ENCODE results near the gene DPF3. TPM values are rescaled to one million over a fixed set of nuclear protein-coding genes. Genes with fewer than 3 reads are reported as not detected.
A peak's percentile ranks its signal among the peaks of the same experiment; 100 is the strongest.

Gene DPF3
- total and polyA plus RNA-seq, 12 donors, result 0.91 to 6.0 (median 2.9) TPM

GRCh38 chr14:72743626-72744025 is 150.3 kb downstream of the DPF3 start:
- H3K27me3 ChIP-seq, result no peaks in the 10 kb centered on the region
- peaks cover 0 to 7% of the 10 kb centered on the region in 2 donors for H3K4me1 ChIP-seq (replicated peaks in 1 of 2)
- H3K4me3 ChIP-seq, result no peak overlapping the region
- no peaks in the 10 kb centered on the region for H3K36me3 ChIP-seq (replicated peaks in 1 of 2)
- peak in 1 of 7 donors; percentile 42 for DNase-seq
- 63 to 85% (median 68%) methylated on average over 2 of the region's 2 CpGs for WGBS, 4 donors
- no peak for TF ChIP-seq POLR2A (IDR thresholded peaks at IDR 0.05)
- TF ChIP-seq, protein P1, sequence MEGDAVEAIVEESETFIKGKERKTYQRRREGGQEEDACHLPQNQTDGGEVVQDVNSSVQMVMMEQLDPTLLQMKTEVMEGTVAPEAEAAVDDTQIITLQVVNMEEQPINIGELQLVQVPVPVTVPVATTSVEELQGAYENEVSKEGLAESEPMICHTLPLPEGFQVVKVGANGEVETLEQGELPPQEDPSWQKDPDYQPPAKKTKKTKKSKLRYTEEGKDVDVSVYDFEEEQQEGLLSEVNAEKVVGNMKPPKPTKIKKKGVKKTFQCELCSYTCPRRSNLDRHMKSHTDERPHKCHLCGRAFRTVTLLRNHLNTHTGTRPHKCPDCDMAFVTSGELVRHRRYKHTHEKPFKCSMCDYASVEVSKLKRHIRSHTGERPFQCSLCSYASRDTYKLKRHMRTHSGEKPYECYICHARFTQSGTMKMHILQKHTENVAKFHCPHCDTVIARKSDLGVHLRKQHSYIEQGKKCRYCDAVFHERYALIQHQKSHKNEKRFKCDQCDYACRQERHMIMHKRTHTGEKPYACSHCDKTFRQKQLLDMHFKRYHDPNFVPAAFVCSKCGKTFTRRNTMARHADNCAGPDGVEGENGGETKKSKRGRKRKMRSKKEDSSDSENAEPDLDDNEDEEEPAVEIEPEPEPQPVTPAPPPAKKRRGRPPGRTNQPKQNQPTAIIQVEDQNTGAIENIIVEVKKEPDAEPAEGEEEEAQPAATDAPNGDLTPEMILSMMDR (IDR thresholded peaks at IDR 0.05), result no peak
- H3K27ac ChIP-seq, result no peak overlapping the region
- H3K9me3 ChIP-seq (replicated peaks in 1 of 3), result no peaks in the 10 kb centered on the region
- intact Hi-C loops (cut with DNase I), result no loop called here

DNA sequence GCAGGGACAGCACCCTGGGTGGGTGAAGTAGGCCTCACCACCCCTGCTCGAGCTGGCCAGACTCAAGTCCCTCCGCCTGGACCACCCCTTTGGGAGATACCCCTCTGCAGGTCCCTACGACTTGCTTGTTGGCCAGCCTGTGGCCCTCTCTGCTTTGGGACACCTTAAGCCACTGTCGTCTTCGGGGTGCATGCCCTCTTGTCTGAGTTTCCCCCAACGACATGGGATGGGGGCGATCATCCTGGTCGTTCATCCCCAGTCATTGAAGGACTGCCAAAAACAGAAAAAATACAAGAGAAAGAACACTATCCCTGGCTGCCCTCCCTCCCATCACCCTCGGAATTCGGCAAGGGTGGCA is 151.1 kb downstream of the DPF3 start:
- 92 to 96% (median 95%) methylated on average over 8 to 10 of the region's 10 CpGs for WGBS, 4 donors
- H3K4me1 ChIP-seq (replicated peaks in 1 of 2), result peaks cover 0 to 7% of the 10 kb centered on the region in 2 donors
- no peaks in the 10 kb centered on the region for H3K36me3 ChIP-seq (replicated peaks in 1 of 2)
- H3K27ac ChIP-seq, result no peak overlapping the region
- H3K4me3 ChIP-seq, result no peak overlapping the region
- no peak for DNase-seq
- intact Hi-C loops (cut with DNase I), result no loop called here
- no peak for TF ChIP-seq POLR2A (IDR thresholded peaks at IDR 0.05)
- no peaks in the 10 kb centered on the region for H3K9me3 ChIP-seq (replicated peaks in 1 of 3)
- H3K27me3 ChIP-seq, result no peaks in the 10 kb centered on the region

DNA sequence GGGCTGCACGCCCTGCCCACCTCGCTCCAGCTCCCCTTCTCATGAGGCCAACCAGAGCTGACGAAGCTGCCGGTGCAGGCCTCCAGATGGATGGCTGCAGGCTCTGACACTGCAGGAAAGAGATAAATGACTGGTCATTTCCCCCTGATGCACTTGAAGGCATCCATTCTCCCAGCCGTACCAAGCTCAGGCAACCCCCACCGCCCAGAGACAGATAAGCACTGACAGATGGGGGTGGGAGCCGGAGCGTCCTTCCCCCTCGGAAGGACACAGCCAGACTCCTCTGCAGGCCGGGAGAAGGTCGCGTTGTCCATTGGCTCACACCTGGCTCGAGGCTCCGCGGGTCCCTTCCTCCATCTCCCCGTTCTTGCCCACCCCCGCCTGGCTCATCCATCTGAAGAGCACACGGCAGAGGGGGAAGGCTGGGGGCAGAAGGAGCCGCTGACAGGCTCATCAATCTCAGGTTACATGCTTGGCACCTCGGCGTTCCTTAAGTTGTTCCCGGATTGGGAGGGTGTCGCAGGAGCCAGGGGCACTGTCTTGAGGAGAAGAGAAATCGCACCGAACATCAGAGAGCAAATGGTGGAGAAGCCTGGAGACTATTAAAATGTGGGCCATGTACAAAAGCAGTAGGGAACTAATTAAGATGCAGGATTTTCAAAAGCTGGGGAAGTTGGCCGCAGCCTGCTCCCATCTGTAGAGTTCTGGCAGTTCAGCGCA is 151.6 kb downstream of the DPF3 start:
- intact Hi-C loops (cut with DNase I), result no loop called here
- Histone ChIP-seq H3K36me3 (replicated peaks in 1 of 2) (no peaks in the 10 kb centered on the region), H3K4me1 (replicated peaks in 1 of 2) (peaks cover 0 to 7% of the 10 kb centered on the region in 2 donors), H3K9me3 (replicated peaks in 1 of 3) (no peaks in the 10 kb centered on the region), H3K27me3 (no peaks in the 10 kb centered on the region), H3K4me3 (no peak overlapping the region), H3K27ac (no peak overlapping the region)
- 67 to 78% (median 73%) methylated on average over 17 to 27 of the region's 27 CpGs for WGBS, 4 donors
- TF ChIP-seq POLR2A (IDR thresholded peaks at IDR 0.05), result no peak
- TF ChIP-seq, protein P1 (IDR thresholded peaks at IDR 0.05), result no peak
- DNase-seq, result peak in 1 of 7 donors; percentile 45

DNA sequence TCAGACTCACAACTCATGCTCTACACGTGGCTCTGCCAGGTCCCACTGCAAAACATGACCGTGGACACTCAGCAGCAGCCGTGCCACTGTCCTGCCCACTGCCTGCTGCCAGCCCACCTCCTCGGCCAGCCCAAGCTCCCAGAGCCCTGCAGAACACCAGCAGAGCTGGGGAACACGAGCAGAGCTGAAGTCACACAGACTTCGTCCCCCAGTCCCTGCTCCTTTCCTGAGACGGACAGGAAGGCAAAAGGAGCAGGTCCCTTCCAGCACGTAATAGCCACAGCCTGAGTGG is 152.1 kb downstream of the DPF3 start:
- Histone ChIP-seq H3K4me3 (no peak overlapping the region), H3K4me1 (replicated peaks in 1 of 2) (peaks cover 0 to 7% of the 10 kb centered on the region in 2 donors), H3K9me3 (replicated peaks in 1 of 3) (no peaks in the 10 kb centered on the region), H3K27me3 (no peaks in the 10 kb centered on the region), H3K36me3 (replicated peaks in 1 of 2) (no peaks in the 10 kb centered on the region), H3K27ac (no peak overlapping the region)
- intact Hi-C loops (cut with DNase I), result no loop called here
- TF ChIP-seq, protein P1 (IDR thresholded peaks at IDR 0.05), result no peak
- no peak for TF ChIP-seq POLR2A (IDR thresholded peaks at IDR 0.05)
- DNase-seq, result no peak
- 87 to 90% (median 89%) methylated on average over 6 to 8 of the region's 8 CpGs for WGBS, 4 donors

Measured in adrenal gland (tissue), 12 donors.